ENCODE results near the gene MAML3. TPM values are rescaled to one million over a fixed set of nuclear protein-coding genes. Genes with fewer than 3 reads are reported as not detected.

Gene MAML3
- total and polyA plus RNA-seq, 2 of the 13 experiments (the other 11 are each of a cell fraction or from before 2014, with no cell fraction given), result 0.05 to 0.13 TPM

DNA sequence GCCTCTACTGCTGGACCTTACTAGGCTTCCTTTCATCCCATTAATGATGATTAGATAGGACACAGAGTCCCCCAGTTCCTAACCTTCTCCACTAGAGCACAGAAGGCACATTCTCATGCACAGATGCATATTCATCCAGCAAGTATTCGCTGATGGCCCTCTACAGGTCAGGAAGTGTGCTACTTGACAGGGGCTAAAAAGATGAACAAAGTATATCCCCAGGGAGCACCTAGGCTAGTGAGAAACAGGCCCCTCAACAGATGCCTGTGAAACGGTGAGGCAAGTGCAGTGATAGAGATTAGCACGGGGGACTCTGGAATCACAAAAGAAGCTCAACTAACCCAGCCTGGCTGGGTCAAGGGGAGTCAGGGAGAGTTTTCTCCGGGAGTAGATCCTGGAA lies 392.5 kb downstream of the MAML3 start (continued):
- TF ChIP-seq, protein P1, sequence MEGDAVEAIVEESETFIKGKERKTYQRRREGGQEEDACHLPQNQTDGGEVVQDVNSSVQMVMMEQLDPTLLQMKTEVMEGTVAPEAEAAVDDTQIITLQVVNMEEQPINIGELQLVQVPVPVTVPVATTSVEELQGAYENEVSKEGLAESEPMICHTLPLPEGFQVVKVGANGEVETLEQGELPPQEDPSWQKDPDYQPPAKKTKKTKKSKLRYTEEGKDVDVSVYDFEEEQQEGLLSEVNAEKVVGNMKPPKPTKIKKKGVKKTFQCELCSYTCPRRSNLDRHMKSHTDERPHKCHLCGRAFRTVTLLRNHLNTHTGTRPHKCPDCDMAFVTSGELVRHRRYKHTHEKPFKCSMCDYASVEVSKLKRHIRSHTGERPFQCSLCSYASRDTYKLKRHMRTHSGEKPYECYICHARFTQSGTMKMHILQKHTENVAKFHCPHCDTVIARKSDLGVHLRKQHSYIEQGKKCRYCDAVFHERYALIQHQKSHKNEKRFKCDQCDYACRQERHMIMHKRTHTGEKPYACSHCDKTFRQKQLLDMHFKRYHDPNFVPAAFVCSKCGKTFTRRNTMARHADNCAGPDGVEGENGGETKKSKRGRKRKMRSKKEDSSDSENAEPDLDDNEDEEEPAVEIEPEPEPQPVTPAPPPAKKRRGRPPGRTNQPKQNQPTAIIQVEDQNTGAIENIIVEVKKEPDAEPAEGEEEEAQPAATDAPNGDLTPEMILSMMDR (CRISPR knock-in tag; IDR thresholded peaks at IDR 0.05), result peak; percentile 72
- no peak for TF ChIP-seq U2AF1 (optimal IDR thresholded peaks at IDR 0.05; ENCODE audit: low read depth, low read length)
- TF ChIP-seq, protein P2, sequence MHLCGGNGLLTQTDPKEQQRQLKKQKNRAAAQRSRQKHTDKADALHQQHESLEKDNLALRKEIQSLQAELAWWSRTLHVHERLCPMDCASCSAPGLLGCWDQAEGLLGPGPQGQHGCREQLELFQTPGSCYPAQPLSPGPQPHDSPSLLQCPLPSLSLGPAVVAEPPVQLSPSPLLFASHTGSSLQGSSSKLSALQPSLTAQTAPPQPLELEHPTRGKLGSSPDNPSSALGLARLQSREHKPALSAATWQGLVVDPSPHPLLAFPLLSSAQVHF (CRISPR knock-in tag; IDR thresholded peaks at IDR 0.05), result no peak
- TF ChIP-seq TOPORS (CRISPR knock-in tag; IDR thresholded peaks at IDR 0.05), result no peak
- TF ChIP-seq, protein P3, sequence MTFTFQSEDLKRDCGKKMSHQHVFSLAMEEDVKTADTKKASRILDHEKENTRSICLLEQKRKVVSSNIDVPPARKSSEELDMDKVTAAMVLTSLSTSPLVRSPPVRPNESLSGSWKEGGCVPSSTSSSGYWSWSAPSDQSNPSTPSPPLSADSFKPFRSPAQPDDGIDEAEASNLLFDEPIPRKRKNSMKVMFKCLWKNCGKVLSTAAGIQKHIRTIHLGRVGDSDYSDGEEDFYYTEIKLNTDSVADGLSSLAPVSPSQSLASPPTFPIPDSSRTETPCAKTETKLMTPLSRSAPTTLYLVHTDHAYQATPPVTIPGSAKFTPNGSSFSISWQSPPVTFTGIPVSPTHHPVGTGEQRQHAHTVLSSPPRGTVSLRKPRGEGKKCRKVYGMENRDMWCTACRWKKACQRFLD (CRISPR knock-in tag; IDR thresholded peaks at IDR 0.05; ENCODE audit: borderline replicate concordance), result no peak
- TF ChIP-seq CENPT (CRISPR knock-in tag; IDR thresholded peaks at IDR 0.05; ENCODE audit: low read depth), result no peak
- TF ChIP-seq, protein P4, sequence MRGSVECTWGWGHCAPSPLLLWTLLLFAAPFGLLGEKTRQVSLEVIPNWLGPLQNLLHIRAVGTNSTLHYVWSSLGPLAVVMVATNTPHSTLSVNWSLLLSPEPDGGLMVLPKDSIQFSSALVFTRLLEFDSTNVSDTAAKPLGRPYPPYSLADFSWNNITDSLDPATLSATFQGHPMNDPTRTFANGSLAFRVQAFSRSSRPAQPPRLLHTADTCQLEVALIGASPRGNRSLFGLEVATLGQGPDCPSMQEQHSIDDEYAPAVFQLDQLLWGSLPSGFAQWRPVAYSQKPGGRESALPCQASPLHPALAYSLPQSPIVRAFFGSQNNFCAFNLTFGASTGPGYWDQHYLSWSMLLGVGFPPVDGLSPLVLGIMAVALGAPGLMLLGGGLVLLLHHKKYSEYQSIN (CRISPR knock-in tag; IDR thresholded peaks at IDR 0.05; ENCODE audit: borderline replicate concordance), result no peak
- TF ChIP-seq, protein P5, sequence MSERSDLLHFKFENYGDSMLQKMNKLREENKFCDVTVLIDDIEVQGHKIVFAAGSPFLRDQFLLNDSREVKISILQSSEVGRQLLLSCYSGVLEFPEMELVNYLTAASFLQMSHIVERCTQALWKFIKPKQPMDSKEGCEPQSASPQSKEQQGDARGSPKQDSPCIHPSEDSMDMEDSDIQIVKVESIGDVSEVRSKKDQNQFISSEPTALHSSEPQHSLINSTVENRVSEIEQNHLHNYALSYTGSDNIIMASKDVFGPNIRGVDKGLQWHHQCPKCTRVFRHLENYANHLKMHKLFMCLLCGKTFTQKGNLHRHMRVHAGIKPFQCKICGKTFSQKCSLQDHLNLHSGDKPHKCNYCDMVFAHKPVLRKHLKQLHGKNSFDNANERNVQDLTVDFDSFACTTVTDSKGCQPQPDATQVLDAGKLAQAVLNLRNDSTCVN (CRISPR knock-in tag; IDR thresholded peaks at IDR 0.05; ENCODE audit: borderline replicate concordance), result no peak
- 0 out of 2 replicates have a peak, but pooled peaks have one; percentile 26 for TF ChIP-seq ZNF614 (CRISPR knock-in tag; IDR thresholded peaks at IDR 0.05; ENCODE audit: borderline replicate concordance)
- TF ChIP-seq, protein P6, sequence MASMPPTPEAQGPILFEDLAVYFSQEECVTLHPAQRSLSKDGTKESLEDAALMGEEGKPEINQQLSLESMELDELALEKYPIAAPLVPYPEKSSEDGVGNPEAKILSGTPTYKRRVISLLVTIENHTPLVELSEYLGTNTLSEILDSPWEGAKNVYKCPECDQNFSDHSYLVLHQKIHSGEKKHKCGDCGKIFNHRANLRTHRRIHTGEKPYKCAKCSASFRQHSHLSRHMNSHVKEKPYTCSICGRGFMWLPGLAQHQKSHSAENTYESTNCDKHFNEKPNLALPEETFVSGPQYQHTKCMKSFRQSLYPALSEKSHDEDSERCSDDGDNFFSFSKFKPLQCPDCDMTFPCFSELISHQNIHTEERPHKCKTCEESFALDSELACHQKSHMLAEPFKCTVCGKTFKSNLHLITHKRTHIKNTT (CRISPR knock-in tag; IDR thresholded peaks at IDR 0.05), result no peak
- no peak for TF ChIP-seq ATF1 (CRISPR knock-in tag; IDR thresholded peaks at IDR 0.05)
- no peak for TF ChIP-seq CREM (IDR thresholded peaks at IDR 0.05)
- TF ChIP-seq CREM (CRISPR knock-in tag; IDR thresholded peaks at IDR 0.05), result no peak
- TF ChIP-seq EED (CRISPR knock-in tag; IDR thresholded peaks at IDR 0.05), result no peak
- TF ChIP-seq MIER2 (CRISPR knock-in tag; IDR thresholded peaks at IDR 0.05), result no peak
- no peak for TF ChIP-seq TCF12 (IDR thresholded peaks at IDR 0.05)
- no peak for TF ChIP-seq TCF12 (CRISPR knock-in tag; IDR thresholded peaks at IDR 0.05)
- no peak for TF ChIP-seq ZNF350 (CRISPR knock-in tag; IDR thresholded peaks at IDR 0.05; ENCODE audit: borderline replicate concordance, low read depth)
- no peak for TF ChIP-seq FIP1L1 (IDR thresholded peaks at IDR 0.05; ENCODE audit: borderline replicate concordance, insufficient read depth, low read depth, low read length)
- TF ChIP-seq XBP1 (CRISPR knock-in tag; IDR thresholded peaks at IDR 0.05), result no peak
- TF ChIP-seq NCOA5 (CRISPR knock-in tag; IDR thresholded peaks at IDR 0.05), result no peak
- no peak for TF ChIP-seq ZNF33B (CRISPR knock-in tag; IDR thresholded peaks at IDR 0.05)
- TF ChIP-seq ZIK1 (CRISPR knock-in tag; IDR thresholded peaks at IDR 0.05; ENCODE audit: borderline replicate concordance, low read depth), result no peak
- TF ChIP-seq ZNF468 (CRISPR knock-in tag; IDR thresholded peaks at IDR 0.05), result no peak

Data from HepG2 (cell line).